ENCODE results near the gene WASF2.

DNA sequence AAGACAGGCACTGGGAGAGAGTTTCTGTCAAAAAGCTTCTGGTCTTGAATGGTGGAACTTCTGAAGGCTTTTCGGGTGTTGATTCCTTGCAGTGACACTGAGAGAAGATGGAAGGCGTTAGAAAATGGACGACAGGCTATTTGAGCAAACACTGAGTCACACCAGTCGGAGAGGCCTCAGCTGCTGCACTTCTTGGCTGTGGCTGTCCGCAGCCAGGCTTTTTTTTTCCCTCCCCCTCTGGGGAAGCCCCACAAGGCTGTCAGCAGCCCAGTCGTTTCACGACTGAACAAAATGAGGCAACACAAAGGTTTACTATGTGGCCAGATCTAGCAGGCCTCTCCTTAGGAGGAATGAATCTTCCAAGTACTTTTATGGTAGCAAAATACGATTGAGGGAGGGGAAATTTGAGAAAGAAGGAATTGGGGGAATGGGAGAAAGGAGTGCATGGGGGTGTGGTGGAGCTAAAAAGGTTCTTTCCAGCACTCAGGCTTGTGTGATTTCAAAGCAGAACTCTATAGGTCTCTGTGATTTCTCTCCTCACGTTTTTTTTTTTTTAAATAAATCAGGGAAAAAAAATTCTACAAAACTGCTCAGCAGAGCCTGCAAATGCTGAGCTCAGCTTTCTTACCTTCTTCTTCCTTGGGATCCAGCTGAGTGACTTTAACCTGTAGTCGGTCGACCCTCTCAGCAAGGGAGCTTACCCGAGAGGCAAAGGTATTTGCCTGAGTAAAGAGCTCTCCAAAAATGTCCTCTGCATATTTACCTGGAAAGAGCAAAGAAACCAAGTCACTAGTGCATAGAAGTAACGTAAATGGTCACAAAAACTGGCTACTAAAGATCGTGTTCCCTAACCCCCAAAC lies 71.4 kb downstream of the WASF2 start:
- no peak for TF ChIP-seq POLR2A (IDR thresholded peaks at IDR 0.05)
- TF ChIP-seq, protein P1, sequence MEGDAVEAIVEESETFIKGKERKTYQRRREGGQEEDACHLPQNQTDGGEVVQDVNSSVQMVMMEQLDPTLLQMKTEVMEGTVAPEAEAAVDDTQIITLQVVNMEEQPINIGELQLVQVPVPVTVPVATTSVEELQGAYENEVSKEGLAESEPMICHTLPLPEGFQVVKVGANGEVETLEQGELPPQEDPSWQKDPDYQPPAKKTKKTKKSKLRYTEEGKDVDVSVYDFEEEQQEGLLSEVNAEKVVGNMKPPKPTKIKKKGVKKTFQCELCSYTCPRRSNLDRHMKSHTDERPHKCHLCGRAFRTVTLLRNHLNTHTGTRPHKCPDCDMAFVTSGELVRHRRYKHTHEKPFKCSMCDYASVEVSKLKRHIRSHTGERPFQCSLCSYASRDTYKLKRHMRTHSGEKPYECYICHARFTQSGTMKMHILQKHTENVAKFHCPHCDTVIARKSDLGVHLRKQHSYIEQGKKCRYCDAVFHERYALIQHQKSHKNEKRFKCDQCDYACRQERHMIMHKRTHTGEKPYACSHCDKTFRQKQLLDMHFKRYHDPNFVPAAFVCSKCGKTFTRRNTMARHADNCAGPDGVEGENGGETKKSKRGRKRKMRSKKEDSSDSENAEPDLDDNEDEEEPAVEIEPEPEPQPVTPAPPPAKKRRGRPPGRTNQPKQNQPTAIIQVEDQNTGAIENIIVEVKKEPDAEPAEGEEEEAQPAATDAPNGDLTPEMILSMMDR (IDR thresholded peaks at IDR 0.05): no peak
